Raji (cell line): Measurements from ENCODE around the gene SLC6A6.

Experiments used
- POLR2A ChIP-seq: IDR thresholded peaks from 2 replicates; pipeline ENCODE4 v1.6.1; 2011; ENCODE audit warnings: low read depth, low read length, control low read depth; ENCODE audit not compliant: insufficient read depth

The SLC6A6 gene

DNA sequence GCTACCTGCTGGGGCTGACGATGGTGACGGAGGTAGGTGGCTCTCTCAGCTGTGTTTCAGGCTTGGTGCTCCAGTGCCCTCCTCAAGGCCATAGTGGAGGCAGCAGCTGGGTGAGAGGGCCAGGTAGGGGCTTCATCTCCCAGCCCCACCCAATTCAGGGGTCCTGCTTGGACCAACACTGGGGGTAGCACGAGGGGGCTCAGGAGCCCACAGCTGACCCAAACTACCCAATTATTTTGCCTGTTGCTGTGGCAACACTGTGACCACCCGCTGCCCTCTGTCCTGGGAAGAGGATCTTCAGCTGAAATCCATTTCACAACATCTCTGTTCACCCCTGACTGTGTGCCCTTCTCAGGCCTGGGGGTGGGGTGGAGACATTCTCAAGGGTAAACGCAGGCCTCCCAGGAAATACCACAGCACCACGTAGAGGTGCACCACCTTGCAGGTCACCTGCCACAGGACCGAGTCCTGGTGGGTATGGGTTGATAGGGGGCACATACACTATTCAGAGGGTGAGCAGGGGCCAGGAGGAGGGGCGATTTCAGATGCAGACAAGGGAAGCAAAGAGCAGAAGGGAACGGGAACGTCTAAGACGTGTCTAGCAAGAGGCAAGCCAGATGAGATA is 75.0 kb downstream of the SLC6A6 start:
- no peak for TF ChIP-seq POLR2A

DNA sequence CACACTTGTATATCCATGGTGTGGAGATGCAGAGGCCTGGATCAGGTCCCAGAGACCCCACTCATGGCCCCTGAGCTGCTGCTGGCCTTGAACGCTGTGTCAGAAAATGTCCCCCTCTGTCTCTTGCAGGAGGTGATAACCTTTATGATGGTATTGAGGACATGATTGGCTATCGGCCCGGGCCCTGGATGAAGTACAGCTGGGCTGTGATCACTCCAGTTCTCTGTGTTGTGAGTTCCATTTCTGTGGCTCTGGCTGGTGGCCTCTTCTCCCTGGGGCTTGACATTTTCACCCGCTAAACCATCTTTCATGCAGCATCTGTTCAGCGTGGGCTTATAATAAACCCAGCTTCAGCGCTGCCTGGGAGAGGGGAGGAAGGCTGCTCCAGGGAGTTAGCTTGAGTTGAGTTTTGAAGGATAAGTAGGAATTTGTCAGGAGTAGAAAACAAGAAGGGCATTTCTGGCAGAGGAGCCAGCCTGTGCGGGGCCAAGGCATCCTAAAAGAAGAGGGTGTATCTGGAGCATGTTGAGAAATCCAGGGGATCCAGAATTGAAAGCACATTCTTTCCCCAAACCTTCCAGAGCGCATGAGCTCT is 76.6 kb downstream of the SLC6A6 start:
- no peak for TF ChIP-seq POLR2A

DNA sequence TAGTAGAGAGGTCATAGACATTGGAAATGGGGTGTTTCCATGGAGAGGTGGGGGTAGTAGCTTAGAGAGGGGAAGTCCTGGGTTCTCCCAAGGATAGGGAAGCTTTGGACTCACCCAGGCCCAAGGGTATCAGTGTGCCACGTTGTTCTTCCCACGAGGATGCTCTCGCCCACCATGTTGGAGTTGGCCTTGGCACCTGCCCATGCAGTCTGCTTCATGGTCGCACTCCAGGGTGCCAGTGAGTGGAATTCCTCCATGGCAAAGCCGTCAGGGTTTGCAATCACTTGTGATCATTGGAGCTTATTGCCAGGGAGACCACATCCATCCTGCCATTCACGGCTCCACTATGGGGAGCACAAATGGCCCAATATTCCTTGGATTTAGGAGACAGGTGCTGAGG is 77.2 kb downstream of the SLC6A6 start:
- no peak for TF ChIP-seq POLR2A

- no peak for TF ChIP-seq POLR2A
Measured at GRCh38 chr3:14480207-14481017, 78.0 kb downstream of the SLC6A6 start.

GRCh38 chr3:14481018-14481645 is 78.7 kb downstream of the SLC6A6 start:
- no peak for TF ChIP-seq POLR2A

DNA sequence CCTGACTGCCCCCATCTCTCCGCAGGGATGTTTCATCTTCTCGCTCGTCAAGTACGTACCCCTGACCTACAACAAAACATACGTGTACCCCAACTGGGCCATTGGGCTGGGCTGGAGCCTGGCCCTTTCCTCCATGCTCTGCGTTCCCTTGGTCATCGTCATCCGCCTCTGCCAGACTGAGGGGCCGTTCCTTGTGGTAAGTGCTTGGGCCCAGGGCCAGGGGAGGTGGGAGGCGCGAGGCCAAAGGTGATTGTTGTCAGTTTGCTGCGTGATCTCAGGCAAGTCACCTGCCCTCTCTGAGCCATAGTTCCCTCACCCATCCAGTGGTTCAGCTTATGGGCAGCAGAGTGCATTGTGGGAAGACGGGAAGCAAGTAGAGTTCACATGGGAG is 79.2 kb downstream of the SLC6A6 start:
- no peak for TF ChIP-seq POLR2A

DNA sequence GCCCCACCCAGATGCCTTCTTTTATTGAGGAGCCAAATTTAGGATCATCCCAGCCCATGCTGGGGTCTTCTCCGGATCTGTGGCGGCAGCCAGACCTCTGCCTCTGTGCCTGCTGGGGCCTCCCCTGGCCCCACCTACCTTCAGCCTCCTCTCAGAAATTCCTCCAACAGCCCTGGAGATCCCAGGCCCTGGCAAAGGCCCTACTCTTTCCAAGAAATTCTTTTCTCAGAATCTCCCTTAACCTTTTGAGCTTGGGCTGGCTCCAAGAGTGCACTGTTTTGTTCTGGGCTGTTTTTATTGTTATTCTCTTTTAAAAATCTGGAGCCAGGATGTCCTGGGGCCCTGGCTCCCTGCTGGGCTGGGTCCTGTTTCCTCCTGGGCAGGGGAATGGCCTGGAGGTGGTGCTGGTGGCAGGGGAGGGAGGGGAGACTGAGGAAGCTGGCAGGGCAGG is 79.9 kb downstream of the SLC6A6 start:
- no peak for TF ChIP-seq POLR2A

DNA sequence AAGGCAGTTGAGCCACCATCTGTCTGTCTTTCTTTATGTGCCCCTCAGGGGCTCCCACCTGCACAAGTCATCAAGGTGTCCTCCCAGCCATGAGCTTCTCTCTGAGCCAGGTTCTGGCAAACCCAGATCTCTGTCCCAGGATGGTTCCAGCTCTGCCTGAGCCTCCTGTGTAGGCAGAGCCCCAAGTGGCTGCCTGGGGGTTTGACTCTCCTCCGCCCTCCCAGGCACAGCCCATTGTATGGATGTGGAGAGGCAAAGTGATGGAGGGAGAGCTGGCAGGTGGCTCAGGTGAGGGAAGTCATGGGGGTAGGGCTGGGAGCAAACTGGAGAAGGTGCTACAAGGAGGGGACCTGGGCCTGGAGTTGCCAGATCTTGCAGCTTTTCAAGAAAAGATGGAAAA is 80.9 kb downstream of the SLC6A6 start:
- TF ChIP-seq POLR2A, result no peak

- TF ChIP-seq POLR2A, result no peak
Measured at GRCh38 chr3:14484741-14485140, 82.3 kb downstream of the SLC6A6 start.

DNA sequence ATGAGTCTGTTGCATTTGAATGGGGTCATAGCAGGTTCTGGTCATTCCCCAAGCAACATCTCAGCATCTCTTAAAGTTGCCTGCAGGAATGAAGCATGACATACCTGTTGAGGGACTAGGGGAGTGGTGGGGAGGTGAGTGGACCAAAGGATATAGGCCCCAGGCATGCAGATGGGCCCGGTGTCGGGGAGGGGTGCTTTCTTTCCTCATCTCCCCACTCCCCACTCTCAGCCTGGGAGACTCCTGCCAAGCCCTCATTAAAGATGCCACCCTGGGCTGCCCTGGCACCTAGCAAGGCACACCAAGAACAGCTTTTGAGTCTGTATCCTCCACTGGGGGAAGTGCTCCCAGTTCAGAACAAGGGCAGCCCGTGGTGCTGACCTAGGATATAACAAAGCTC is 83.6 kb downstream of the SLC6A6 start:
- TF ChIP-seq POLR2A, result no peak

DNA sequence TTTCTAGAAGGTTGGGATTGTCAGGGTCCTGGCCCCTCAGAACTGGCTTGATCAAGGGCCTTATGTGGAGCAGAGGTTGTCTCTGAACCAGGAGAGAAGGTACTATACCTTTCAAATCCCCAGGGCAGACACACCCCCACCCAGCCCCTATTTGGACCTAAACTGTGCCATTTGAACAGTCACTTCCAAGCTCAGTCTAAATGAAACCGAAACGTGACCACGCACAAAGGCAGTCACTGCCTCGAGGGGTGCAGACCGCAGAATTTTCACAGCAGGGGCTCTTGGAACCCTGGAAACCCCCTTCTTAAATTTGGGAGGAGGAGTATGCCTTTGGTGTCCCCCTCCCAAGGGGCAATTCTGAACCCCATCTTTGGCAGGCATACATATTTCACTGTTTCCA is 84.1 kb downstream of the SLC6A6 start:
- no peak for TF ChIP-seq POLR2A

DNA sequence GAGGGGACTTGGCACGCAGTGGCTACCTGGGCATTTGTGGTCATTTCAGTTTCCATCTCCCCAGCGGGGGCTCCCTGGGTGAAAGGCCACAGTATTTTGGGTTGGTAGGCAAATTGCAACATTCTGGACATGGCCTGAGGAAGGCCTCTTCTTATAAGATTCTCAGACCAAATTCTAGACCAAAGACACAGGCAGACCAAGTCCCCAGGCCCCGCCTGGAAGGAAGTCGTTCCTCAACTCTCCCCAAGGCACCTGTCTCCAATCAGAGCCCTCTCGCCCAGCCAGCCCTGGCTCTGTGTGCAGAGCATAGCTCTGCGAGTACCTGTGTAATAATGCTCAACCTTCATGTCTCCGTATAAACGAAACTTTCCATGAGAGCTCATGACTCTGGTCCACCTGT is 84.7 kb downstream of the SLC6A6 start:
- no peak for TF ChIP-seq POLR2A

- TF ChIP-seq POLR2A, result no peak
Measured at GRCh38 chr3:14487821-14488220, 85.4 kb downstream of the SLC6A6 start.

GRCh38 chr3:14488286-14489041 is 86.1 kb downstream of the SLC6A6 start:
- no peak for TF ChIP-seq POLR2A

DNA sequence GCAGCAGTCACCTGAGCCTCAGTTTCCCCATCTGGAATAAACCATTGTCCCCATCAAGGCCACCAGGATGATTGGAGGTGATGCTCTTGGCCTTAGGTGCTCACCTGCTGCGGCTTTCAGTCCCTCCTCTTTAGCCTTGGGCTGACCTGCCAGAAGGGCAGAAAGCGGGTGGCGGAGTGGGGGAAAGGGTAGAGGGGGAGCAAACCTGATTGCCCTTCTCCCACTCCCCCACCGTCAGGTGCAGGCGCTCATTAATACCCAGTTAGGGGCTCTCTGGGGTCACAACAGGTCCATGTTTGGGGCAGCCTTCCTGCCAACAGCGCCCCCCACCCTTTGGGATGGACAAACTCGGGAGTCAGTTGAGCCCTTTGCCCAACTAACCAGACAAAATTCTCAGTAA is 87.2 kb downstream of the SLC6A6 start:
- no peak for TF ChIP-seq POLR2A
